Smooth muscle cell of the brain vasculature (primary cell): Measurements from ENCODE around the gene HSD11B1.

ENCODE experiments used
- DNase-seq: peaks from one replicate; pipeline ENCODE4 v3.0.0-alpha.2; 2012; ENCODE audit warnings: low read depth, low spot score

HSD11B1 gene

DNA sequence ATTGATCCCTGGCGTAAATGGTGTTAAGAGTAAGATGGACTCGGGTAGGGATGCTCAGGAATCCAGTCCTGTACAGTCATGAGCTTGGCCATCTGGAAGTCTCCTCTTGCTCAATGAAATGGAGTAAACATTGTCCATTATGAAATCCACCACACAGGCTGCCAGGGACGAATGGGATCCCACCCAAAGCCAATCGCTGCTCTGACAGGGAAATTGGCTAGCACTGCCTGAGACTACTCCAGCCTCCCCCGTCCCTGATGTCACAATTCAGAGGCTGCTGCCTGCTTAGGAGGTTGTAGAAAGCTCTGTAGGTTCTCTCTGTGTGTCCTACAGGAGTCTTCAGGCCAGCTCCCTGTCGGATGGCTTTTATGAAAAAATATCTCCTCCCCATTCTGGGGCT lies at the start of gene HSD11B1:
HSD11B1 (plus strand) TSS at position 263 of the 400 bp plus-strand sequence; CDS start at position 360, 97 bp downstream.
- DNase-seq: no peak

DNA sequence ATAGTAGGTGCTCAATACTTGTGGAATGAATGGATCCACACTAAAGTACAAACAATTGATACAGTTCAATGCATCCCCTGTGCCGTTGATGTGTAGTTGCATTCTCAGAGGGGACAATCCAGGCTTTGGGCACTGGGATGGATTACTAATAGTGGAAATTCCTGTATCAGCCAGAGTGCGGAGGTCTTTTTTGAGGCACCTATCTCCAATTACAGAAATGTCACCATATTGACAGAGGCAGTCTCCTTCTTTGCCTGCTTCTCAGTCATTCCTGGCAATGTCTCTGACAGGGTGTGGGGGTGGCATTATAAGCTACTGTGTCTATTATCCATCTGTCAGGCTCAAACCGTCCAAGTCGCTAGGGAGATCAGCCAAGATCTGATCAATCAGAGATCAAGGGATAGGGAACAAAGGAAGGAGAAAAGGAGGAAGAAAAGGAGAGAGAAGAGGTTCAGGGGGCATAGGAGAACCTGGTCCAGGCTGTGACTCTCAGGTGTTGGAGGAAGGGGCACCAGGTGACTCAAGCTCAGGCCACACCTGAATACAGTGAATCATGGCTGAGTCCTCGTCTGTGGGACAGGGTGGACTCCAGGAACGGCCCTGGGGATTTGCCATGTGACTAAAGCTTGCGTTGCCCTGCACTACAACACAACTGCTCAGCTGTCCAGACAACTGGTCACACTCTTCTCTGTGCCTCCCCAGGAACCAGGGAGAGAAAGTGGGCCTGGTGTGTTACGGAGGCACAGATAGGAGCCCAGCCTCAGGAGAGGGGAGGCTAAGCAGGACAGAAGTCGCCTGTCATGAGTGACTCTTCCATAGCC lies 49.0 kb upstream of the HSD11B1 start:
- no peak for DNase-seq

DNA sequence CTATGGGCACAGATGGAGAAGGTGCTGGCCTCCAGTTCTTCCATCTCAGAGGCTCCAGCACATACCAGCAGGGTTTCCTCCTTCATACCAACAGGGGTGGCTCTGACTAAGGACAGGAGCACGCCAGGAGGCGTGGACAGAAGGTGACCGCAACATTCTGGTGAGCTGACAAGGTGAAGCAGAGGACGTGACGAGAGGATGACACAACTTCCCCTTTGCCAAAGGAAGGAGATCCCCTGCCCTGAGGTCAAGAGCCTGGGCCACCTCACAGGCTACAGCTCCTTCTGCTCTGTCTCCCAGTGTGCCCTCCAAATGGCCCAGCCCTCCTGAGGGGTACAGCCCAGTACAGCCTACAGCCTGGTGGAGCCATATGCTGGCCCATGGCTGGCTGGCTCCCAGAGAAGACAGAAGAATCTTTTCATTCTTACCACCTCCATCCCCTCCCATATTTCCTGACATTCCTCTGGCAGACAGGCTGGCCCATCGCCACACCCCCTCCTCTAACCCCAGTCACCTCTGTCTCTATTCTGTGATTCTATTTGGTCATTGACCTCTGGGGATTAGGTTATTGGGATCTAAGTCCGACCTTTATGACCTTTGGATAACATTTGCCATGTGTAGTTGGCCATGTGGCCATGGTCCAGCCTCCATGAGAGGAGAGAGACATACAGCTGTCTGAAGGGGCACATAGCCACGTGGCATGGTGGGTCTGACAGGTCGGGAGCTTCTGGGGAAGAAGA lies 47.3 kb upstream of the HSD11B1 start:
- DNase-seq: no peak

DNA sequence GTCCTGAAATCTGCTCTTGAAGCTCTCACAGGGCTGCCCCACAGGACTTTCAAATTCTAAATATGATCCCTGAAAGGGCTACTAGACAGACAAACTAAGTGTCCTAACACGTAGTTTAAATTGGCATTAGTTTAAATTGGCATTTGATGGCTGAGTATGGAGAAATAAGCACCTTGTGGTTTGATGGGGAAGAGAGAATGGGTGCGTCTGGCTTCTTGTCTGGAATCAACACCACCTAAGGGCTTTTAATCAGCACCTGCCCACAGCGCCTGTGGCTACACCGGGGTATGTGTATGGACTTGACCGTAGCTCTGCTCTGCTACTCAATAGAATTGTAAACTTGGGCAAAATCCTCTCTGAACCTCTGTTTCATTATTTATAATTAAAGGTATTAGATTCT lies 46.7 kb upstream of the HSD11B1 start:
- DNase-seq: no peak

DNA sequence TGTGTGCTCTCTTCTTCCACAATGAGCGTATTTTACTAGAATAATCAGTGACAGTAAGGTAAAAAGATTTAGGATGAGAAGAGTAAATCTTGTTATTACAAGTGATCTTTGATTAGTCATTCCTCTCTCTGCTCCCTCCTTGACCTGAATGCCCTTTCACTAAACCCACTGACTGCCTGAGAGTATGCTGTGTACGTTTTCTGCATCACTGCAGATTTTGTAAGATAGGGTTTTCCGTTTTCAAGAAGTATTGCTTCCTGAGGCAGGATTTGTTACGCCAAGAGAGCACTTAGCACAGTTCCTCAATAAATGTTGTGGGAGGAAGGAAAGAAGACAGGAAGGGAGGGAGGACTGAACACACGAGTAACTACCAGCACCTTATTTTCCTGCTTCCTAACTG lies 44.7 kb upstream of the HSD11B1 start:
- DNase-seq: no peak

DNA sequence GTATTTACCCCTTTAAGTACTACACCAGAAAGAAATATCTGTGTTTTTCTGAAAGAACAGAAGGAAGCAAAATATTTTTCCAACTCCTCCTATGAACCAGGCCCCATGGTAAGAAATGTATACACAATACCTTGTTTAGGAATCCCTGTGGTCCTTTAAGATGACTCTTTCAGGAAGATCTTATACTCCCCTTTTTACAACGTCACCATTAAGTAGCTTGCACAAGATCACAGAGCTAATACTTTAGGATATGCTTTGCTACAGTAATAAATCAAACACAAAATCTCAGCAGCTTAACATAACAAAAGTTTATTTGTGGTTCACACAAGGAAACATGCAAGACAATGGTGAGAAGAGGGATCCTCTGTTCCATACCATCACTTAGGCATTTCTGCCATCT lies 43.6 kb upstream of the HSD11B1 start:
- no peak for DNase-seq

DNA sequence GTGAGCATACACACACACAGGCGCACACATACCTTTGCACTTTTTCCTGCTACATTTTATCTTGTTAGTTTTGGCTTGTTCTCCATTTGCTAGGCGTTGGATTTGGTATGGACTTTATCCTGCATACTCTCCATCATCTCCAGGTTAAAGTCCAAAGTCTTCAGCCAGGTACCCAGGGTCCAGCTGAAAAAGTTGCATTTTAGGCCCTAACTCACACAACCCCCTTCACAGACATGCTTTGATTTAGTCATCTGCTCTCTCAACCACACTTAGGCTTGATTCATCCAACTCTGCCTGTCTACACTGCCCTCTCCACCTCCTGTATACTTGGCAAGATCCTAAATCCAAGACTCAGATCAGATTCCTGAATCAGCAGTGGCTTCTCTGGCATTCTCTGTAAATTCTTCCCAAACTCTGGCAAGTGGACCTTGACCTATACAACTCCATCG lies 41.7 kb upstream of the HSD11B1 start:
- DNase-seq: no peak

DNA sequence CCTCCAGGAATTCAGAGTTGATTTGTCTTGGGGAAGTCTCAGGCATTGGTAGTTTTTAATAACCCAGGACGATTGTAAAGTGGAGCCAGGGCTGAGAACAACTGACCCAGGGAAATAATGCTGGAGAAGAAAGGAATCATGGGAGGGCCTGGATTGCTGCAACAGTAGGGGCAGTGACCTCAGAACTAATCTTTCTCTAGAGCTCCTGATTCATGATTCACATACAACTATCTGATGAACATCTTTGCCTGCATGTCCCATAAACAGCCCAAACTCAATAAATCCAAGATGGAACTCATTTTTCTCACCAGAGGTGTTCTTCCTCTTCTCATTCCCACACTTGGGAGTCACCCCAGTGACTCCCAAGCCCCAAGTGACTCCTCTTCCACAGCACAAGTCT lies 37.5 kb upstream of the HSD11B1 start:
- DNase-seq: no peak

DNA sequence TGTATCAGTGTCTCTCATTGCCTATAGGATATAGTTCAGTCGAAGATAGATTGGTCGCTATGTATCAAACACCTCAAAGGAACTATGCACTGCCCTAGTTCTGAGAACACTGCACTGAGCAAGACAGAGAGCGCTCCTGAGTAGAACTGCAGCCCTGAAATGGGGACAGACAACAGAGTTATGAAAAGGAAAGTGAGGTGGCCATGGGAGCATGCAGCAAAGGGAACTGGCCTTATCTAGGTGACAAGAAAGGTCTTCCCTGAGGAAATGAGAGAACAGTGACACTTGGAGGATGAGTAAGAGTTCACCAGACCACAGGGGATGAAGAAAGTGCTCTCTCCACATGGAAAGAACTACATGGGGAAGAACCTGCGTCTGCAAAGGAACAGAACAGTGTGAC lies 36.9 kb upstream of the HSD11B1 start:
- no peak for DNase-seq

DNA sequence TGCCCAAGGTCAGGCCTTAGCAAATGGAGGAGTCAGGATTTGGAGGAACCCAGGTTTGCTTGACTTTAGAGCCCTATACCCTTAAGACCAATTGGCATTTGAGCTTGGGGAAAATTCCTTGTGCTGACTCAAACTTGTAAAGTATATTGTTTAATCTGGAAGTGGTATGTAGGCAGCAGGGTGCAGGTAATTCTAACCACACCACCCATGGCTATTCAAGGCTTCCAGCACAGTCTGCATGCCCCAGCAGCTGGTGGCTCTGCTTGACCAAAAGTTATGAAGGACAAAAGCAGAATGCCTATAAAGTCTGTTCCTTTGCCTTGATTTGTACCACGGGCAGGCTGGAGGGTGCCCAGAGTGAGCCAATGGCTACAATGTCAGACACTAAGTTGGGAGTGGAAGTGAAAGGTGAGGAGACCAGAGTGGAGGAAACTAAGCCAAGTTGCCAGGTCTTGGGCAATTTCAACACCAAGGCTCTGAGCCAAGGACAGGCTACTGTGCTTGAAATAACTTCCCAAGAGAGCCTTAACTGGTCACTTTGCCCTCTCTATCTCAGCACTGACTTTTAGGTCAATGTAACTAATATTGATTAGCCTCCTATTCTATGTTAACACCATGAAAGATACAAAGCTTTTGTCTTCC lies 34.1 kb upstream of the HSD11B1 start:
- peak; percentile 73 for DNase-seq

DNA sequence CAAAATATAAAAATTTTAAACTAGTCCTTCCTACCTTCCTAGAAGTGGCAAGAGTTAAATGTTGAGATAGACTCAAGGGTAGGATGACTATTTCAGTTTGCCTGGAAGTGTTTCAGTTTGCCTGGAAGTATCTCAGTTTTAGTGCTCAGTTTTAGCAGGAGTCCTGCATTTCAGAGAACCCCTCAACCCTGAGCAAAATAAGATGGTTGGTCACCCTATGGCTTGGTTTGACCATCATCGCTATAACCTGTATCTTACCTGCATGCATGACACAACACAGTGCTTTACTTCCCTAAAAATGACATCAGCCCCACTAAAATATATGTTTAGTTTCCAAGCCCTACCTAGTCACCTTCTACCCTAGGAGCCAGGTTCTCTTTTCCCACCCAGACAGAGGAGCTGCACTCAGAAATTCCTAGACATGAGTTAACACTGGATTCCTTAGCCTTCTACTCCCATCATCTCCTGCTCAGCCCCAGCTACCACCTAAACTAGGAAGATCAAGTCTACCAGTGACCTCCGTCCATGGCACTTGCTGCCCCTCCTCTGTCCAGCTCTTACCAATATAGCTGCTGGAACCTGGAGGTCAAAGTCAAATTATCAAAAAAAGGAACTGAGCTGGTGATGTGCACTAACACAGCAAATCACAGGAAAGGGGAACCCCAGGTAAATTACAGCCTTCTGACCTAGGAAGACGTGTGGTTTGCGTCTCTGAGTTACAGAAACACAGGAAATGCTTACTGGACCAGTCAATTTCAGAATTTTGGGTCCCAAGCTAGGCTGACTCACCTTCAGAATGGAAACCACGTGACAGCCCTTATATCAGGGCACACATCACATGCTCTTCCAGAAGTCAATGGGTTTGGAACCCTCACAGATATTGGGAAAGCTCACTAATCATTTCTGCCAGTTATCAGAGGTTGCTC lies 31.7 kb upstream of the HSD11B1 start:
- DNase-seq: no peak

DNA sequence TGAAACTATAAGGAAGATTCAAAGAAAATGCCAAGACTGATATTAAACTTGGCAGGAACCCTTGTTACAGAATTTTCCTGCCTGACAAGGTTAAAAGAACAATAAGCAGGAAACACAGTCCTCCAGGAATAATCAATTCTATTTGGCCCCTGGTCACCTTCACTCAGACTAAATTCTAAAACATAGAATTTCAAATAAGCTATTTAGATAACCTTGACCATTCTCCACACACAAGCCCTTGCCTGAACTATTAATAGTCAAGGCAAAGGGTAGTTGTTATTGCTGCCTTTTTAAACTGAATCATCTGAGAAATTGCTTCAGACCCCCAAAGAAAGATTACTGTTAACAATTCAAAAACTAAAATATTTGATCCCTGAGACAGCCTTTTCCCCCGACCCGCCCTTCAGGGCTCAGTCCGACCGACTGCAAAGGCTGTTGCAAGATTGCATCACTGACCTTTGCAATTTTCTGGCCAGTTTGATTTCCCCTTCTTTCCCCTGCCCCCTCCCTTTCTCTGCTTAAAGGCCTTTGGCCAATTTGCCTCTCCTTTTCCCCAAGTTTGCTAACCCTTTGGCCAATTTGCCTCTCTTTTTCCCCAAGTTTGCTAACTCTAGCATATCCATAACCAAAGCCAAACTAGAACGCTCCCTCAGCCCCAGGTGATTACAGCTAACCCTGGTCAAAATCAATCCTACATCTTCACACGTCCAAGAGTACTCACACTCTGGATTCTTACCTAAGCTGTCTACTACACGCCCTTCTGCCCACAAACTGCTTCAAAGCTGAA lies 30.8 kb upstream of the HSD11B1 start:
- no peak for DNase-seq

DNA sequence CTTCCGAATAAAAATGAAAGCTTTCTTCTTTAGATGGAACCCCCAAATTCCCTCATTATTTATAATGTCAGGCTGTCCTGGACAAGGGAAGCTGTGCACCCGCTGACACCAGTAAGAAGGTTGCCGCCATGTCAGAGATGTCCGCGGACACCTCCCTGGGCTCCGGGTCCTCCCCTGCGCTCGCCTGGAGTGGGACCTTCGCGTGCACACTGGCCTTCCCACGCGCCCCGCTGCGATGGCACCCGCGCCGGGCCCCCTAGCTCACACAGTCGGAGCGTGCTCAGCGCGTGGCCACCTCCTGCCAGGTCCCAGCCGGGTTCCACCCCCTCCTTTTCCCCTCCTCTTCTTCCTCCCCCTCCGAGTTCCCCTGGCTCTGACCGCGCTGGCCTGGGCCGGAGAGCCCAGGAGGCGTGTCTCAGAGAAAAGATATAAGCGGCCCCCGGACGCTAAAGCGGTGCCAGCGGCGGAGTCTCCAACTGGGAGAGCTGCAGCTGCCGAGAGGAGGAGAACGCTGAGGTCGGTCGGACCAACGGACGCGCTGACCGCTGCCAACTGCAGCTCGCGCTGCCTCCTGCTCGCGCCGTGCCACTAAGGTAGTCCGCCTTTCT lies 29.6 kb upstream of the HSD11B1 start, which contains the start of gene G0S2:
G0S2 (plus strand) TSS at position 456 of the 608 bp plus-strand sequence. CDS start 273 bp downstream, outside the sequence.
- no peak for DNase-seq

DNA sequence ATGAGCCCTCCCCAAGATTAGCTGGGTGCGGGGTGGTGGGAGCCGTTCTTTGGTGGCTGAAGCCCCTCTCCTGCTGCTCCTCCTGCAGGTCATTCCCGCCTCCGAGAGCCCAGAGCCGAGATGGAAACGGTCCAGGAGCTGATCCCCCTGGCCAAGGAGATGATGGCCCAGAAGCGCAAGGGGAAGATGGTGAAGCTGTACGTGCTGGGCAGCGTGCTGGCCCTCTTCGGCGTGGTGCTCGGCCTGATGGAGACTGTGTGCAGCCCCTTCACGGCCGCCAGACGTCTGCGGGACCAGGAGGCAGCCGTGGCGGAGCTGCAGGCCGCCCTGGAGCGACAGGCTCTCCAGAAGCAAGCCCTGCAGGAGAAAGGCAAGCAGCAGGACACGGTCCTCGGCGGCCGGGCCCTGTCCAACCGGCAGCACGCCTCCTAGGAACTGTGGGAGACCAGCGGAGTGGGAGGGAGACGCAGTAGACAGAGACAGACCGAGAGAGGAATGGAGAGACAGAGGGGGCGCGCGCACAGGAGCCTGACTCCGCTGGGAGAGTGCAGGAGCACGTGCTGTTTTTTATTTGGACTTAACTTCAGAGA lies 29.0 kb upstream of the HSD11B1 start:
- no peak for DNase-seq

DNA sequence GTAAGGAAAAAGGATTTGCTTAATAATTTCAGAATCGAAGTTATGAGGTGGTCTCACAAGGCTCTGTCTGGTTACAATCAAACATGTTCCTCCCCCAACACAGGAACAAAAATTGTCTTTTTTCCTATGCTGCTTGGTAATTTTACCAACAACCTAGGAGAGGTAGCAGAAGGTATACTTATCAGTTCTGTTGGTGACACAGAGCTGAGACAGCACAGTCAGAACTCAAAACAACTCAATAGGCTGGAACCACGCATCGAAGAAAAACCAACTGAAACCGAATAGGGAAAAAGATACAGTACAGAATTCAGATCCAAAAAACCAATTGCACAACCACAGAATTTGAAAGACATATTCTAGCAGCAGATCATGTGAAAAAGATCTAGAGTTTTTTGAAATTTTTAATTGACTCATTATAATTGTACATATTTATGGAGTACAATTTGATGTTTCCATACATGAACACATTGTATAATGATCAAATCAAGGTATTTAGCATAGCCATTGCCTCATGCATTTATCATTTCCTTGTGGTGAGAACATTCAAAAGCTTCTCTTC lies 25.6 kb upstream of the HSD11B1 start:
- no peak for DNase-seq

DNA sequence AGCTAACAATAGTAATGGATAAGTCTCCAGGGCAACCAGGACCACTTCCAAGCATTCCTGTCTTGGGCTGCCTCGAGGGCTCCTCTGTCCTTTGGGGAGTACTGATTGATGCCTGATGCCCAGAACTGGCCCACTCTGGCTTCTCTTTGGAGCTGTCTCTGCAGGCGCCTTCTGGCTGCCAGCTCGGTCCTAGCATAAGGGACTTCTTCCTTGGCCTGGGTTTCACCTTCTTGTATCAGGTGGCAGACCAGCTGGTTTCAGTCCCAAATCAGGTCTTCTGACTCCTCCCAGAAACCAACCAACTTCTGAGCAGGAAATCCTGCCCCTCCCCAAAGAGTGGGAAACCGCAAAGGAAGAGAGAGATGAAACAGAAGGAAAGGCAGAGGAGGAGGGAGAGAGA lies 18.8 kb upstream of the HSD11B1 start:
- DNase-seq: no peak

DNA sequence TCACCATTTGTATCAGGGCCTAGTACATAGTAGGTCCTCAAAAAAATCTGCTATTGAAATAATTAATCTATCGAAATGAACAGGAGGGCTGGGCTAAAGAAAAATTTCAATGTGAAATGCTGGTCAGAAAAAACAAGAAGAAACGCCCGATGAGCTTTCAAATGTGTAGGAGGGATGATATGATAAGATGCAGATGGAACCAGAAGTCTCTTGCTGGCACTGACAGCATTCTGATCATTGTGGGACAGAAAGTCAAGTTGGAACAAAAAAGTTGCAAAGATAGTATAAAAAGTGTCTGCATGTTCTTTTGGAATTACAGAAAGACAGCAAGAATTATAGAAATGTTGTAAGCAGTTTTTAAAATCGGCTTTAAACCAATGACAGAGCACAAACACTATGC lies 18.3 kb upstream of the HSD11B1 start:
- no peak for DNase-seq

DNA sequence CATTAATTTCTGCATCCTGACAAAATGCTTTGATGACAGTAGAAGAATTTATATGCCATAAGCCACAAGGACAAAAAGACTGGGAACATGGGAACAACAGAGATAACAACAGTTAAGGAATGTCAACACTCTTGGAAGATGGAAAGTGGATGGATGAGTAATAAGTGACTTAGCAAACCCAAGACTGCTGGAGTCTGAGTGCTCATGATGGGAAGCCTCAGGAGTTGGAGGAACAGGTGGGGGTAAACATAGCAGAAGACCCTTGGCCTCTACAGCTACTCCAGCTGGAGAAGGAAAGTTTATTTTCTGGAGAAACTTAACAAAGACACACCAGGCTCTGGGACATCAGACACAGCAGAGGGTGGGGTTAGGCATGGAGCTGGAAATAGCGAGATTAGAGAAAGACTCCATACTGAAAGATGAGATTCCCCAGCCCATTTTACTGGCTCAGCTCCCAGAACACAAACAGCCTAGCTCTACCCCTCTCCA lies 15.9 kb upstream of the HSD11B1 start:
- DNase-seq: no peak

DNA sequence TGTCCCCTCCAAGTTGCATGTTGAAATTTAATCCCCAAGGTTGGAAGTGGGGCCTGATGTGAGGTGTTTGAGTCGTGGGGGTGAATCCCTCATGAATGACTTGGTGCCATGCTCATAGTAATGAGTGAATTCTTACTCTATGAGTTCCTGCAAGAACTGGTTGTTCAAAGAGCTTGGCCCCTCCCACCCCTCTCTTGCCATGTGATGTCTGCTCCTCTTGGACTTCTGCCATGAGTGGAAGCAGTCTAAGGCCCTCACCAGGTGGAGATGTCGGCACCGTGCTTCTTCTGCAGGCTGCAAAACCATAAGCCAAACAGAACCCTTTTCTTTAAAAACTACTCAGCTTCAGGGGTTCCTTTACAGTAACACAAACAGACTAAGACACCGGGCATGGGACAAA lies 15.2 kb upstream of the HSD11B1 start:
- no peak for DNase-seq
